VCaP (cell line): ENCODE results near the gene DTD1.
"Not testable (repeated sequence)": the region's sequence is repeated elsewhere in the genome, so short reads cannot be mapped to it uniquely, and the experiment has no call there.

Experiments used
- H3K27ac ChIP-seq: fragments of 450-650 bp; 2 replicates; pipeline ENCODE4 v1.5.1; 2017
- TF ChIP-seq, protein P1 (sequence below): fragments of 450-650 bp; conservative IDR thresholded peaks from 2 replicates; pipeline ENCODE4 v1.5.1; 2017; ENCODE audit warnings: mild to moderate bottlenecking, moderate library complexity

DTD1 gene

DNA sequence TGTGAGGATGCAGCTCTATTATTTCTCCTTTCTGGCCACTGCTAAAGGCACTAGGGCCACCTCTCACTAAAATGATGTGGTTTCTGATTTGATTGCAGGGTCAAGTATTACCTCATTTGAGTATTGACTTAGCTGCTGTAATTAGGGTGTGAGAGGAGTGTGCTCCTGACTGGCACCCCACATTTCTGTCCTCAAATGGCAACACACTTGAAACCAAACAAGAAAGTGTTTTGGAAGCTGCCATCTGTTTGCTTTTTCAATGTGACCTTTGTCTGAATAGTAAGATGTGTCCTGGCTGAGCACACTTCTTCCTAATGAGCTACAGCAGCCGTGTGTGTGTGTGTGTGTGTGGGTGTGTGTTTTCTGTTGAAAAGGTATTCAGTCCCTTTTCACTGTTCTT is 162.9 kb downstream of the DTD1 start:
- H3K27ac ChIP-seq: no peak overlapping the region

DNA sequence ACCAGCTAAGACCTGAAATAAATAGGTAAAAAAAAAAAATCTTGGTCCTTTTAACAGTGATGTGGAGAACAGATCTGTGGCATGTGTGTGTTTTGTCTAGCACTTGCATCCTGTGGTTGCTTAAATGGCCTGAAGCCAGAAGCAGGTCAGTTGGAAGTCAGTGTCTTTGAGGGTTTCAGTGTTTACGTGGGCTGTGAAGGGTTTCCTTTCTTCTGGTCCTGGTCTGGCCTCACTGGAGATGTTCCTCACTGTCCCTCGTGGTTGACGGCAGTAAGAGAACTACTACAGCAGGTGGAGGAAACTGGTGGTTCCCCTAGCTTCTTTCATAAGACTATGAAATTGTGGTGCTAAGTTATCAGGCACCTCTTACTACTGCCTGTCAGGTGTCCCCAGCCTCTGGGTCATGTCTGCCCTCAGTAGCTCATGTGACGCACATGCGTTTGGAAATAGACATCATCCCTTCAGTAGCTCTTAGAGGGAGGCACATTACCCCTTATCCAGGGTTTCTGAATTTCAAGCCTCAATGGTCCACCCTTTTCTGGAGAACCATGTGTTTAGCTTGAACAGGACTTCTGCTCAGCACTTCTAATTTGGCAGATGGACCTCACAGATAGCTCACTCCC is 166.3 kb downstream of the DTD1 start:
- TF ChIP-seq, protein P1, sequence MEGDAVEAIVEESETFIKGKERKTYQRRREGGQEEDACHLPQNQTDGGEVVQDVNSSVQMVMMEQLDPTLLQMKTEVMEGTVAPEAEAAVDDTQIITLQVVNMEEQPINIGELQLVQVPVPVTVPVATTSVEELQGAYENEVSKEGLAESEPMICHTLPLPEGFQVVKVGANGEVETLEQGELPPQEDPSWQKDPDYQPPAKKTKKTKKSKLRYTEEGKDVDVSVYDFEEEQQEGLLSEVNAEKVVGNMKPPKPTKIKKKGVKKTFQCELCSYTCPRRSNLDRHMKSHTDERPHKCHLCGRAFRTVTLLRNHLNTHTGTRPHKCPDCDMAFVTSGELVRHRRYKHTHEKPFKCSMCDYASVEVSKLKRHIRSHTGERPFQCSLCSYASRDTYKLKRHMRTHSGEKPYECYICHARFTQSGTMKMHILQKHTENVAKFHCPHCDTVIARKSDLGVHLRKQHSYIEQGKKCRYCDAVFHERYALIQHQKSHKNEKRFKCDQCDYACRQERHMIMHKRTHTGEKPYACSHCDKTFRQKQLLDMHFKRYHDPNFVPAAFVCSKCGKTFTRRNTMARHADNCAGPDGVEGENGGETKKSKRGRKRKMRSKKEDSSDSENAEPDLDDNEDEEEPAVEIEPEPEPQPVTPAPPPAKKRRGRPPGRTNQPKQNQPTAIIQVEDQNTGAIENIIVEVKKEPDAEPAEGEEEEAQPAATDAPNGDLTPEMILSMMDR: no peak
- no peak overlapping the region for H3K27ac ChIP-seq

More for the DNA sequence above, 162.9 kb downstream of the DTD1 start:
- TF ChIP-seq, protein P1: no peak

DNA sequence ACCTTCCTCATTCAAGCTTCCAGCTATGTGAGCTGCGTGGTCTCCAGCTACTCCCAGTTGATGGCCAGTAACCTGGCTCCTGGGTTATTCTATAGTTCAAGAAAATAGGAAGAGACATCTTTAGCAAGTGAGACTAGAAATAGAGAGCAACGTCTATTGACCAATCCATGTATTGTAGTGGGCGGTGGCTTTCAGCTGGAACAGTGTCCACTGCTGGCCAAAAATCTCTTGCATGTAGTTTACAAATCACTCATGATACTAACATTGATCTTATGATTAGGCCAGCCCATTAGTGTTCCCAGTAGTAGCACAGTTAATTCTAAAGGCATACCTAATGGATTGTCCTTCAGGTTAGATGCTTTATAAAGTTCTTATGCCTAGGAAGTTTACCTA is 166.8 kb downstream of the DTD1 start:
- TF ChIP-seq, protein P1: no peak
- no peak overlapping the region for H3K27ac ChIP-seq

DNA sequence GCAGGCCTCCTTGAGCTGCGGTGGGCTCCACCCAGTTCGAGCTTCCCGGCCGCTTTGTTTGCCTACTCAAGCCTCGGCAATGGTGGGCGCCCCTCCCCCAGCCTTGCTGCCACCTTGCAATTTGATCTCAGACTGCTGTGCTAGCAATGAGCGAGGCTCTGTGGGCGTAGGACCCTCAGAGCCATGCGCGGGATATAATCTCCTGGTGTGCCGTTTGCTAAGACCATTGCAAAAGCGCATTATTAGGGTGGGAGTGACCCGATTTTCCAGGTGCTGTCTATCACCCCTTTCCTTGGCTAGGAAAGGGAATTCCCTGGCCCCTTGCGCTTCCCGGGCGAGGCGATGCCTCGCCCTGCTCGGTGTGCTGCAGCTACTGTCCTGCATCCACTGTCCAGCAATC is 173.0 kb downstream of the DTD1 start:
- not testable (repeated sequence) for H3K27ac ChIP-seq

DNA sequence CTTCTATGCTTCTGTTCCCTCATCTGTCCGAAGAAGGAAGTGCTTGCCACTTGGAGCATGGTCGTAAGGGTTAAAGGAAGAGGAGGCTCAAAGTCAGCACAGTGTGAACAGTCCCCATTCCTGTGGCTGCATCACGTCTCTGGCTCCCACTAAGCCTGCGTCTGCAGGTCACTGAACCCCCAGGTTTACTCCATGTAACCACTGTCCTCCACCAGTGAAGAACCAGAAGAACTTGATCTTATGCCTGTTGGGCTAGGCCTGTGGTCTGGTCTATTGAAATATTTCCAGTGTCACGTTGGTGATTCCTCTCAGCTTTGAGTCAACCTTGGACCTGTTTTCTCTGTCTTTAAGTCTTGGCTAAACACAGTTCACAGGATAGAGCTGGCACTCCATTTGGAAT is 179.8 kb downstream of the DTD1 start:
- H3K27ac ChIP-seq: no peak overlapping the region
- TF ChIP-seq, protein P1: no peak

DNA sequence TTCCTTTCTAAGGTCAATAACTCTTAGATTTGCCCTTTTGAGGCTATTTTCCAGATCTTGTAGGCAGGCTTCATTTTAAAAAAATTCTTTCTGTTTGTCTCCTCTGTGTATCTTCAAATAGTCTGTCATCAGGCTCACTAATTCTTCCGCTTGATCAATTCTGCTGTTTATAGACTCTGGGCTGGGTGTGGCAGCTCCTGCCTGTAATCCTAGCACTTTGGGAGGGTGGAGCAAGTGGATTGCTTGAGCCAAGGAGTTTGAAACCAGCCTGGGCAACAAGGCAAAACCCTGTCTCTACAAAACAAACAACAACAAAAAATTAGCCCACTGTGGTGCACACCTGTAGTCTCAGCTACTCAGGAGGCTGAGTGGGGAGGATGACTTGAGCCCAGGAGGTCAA is 185.7 kb downstream of the DTD1 start:
- no peak overlapping the region for H3K27ac ChIP-seq
- TF ChIP-seq, protein P1: no peak

DNA sequence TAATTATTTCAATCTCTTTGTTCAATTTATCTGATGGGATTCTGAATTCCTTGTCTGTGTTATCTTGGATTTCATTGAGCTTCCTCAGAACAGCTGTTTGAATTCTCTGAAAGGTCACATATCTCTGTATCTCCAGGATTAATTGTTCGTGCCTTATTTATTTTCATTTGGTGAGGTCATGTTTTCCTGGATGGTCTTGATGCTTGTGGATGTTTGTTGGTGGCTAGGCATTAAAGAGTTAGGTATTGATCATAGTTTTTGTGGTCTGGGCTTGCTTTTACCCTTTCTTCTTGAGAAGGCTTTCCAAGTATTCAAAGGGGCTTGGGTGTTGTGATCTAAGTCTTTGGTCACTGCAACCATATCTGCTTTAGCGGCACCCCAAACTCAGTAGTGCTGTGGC is 186.4 kb downstream of the DTD1 start:
- no peak overlapping the region for H3K27ac ChIP-seq
- TF ChIP-seq, protein P1: no peak

DNA sequence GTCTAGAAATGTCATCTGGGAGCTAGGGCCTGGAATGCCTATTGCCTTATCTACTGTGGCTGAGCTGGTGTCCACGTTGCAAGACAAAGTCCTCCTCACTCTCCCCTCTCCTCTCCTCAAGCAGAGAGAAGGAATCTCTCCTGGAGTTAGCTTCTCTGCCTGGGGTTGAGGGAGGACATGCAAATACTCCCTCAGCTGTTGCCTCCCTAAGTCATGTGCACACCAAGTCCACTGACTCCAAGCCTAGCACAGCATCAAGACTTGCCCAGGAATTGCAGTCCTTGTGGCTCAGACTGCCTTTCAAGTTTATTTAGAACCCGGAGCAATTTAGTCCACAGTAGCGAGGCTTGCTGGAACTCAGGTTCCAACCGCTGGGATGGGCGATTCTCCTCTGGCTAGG is 187.8 kb downstream of the DTD1 start:
- H3K27ac ChIP-seq: no peak overlapping the region
- TF ChIP-seq, protein P1: no peak
